Activated CD4-positive, alpha-beta T cell treated with anti-CD3 and anti-CD28 coated beads, Interleukin-2, amount 50 U/mL, for 48 hours (primary cell): Measurements from ENCODE around the gene SHPK.

Experiments
- DNase-seq, 2 experiments: peaks; one replicate each; pipeline ENCODE4 v3.0.0-alpha.2; 2020

SHPK gene, protein sequence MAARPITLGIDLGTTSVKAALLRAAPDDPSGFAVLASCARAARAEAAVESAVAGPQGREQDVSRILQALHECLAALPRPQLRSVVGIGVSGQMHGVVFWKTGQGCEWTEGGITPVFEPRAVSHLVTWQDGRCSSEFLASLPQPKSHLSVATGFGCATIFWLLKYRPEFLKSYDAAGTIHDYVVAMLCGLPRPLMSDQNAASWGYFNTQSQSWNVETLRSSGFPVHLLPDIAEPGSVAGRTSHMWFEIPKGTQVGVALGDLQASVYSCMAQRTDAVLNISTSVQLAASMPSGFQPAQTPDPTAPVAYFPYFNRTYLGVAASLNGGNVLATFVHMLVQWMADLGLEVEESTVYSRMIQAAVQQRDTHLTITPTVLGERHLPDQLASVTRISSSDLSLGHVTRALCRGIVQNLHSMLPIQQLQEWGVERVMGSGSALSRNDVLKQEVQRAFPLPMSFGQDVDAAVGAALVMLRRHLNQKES

DNA sequence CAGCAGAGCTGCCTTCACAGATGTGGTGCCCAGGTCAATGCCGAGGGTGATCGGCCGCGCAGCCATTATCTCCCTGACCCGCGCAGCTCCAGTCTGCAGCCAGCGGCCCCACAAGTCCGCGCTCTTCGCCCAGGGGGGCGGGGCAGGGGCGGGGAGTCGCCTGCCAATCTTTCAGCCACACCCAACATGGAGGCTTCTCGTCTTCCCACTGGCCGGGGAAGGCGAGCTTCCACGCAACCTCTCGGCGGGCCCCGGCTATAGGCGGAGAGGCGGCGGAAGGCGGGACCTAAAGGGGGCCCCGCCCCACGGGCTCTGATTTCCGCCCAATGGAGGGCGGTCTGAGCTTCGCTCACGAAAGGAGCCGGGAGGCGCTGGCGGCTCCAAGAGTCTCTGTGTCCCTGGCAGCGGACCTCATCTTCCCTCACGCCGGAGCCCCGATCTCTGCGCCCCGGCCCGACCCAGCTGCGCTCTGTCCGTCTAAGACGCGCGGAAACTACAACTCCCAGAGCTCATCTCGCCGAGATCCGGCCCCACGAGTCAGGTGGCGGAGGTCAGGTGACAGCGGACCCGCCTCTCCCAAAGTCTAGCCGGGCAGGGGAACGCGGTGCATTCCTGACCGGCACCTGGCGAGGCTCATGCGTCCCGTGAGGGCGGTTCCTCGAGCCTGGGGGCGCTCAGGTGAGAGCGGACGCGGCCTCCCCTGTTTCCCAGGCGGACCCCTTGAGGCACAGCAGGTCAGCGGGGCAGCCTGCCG lies at the start of gene SHPK, which contains the start of gene CTNS:
Gene SHPK (minus strand): TSS at position 97 of the 754 bp plus-strand sequence. CDS start 31 bp downstream, at position 66.
Gene CTNS (plus strand): TSS at position 607 of the 754 bp plus-strand sequence. CDS start 3,447 bp downstream, outside the sequence.
- peak; percentile 94 to 96 for DNase-seq

DNA sequence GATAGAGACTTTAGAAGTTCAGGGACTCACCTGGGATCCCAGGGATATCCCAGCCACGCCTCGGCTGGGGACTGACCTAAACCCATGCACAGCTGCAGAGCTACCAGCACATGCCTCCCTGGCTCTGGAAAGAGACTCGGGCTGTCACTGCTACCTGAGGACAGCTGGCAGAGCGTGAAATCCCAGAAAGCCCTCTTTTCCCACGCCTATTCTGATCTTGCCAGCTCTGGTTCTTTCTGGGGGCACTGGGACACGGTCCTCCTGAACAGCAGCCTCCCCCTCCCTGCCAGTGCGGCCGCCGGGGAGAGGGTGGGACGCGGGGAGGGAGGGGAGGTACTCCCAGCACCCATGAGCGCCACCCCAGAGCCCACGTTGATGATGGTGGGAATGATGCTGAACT lies 49.1 kb upstream of the SHPK start:
- DNase-seq = no peak

DNA sequence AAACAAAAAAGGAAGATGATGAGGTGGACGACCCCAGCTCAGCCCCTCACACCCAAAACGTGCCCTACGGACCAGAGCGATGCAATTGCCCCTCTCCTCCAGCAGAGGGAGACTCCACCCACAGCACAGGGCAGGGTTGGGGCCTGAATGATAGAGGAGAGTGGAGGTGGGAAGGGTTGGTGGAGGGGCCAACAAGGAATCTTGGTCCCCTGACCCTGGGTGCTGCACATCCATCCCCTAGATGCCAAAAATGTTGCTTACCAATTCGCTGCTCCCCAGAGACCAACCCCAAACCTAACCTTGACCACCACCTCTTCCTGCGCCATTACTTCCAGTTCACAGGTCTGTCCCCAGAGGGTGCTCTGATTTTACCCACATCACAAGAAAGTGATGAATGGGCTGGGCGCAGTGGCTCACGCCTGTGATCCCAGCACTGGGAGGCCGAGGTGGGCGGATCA lies 47.0 kb upstream of the SHPK start:
- peak; percentile 61 to 69 for DNase-seq

DNA sequence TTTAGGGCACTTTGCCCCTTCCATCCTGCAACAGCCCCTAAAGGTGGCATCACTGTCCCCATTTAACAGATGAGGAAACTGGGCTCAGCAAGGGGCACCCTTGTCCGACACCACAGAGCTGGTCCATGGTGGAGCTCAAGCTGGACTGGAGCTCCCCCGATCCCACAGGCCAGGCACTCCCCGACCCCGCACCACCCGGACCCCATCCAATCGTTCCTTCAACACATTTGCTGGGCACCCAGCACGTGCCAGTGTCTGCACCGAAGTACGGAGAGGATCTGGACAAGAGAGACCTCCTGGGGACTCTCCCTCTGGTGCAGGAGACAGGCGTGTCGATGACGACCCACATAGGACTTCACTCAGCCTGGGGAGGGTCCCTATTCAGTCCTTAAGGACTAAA lies 46.0 kb upstream of the SHPK start:
- no peak for DNase-seq

DNA sequence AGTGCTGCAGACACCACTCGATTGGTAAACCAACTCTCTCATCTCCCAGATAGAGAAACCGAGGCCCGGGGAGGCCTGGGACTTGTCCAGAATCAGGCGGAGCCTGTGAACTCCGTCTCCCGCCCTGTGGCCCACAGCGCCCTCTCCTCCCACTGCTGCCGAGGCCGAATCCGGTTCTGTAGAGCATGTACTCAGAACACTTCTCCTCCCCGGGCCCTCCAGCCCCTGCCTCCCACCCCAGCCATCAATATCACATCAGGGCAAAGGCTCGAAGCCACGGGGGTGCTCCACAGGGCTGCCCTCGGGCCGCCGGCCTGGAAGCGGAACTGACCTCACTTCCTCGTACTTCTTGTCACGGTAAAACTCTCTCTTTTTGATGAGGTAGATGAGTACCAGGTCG lies 45.5 kb upstream of the SHPK start:
- no peak for DNase-seq

DNA sequence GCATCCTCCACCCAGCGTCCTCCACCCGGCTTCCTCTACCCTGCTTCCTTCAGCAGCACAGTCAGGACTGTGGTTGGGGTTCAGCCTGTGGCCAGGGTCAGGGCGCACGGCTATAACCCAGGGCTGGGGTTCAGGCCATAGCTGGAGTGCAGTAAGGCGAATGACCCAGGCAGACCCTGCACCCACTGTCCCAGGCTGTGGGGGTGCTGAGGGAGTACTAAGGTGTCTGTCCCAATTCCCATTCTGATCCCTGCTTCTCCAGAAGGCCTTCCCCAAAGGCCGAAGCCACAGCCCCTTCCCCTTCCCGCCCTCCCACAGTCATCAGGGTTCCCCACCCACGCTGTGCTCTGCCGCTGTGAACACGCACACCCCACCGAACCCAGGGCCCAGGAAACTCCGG lies 45.0 kb upstream of the SHPK start:
- DNase-seq = no peak

DNA sequence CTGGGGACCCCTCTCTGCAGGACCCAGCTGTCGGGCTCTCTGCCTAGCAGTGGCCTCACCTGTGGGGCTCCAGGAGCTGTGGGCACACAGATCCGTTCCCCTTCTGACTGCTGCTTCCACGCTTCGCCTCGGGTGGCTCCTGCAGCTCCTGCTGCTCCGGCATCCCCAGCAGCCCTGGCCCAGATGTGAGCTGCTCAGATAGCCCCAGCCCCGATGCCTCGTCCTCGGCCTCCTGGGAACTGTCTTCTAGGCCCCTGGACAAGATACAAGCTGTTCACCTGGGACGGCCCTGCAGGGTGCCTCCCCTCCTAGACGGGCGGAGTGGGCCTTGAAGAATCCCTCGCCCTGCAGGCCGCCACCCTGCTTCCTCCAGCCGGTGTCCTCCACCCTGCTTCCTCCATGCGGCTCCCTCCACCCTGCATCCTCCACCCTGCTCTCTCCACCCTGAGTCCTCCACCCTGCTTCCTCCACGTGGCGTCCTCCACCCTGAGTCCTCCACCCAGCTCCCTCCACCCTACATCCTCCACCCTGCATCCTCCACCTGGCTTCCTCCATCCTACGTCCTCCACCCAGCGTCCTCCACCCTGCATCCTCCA lies 43.6 kb upstream of the SHPK start:
- DNase-seq = no peak

DNA sequence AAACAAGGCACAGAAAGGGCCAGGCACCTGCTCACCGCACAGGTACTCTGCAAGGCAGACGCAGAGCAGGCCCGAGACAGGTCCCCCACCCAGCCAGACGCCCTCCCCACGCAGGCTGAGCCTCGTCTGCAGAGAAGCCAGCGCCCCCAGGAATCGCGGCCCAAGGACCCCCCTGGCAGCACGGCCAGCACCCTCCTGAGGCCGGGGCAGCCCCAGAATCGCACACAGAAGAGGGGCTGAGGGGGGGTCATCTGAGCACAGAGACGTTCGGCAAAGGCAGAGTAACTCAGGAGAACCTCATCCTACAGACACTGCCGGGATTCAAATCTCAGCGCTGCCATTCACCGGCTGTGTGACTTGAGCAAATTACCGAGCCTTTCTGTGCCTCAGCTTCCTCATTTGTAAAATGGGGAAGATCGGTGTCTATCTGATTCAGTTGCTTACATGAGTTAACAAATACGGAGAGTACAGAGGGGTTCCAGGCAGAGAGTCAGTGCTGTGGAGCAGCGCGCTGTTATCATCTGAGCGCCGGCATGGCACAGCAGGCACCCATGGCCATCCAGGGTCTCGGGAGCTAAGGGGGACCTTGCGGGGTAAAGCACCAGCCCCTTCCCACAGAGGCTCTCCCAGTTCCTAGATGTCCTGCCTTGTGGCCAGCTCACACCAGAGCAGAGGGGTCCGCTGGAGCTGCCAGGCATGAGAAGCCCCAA lies 42.9 kb upstream of the SHPK start:
- DNase-seq = no peak

DNA sequence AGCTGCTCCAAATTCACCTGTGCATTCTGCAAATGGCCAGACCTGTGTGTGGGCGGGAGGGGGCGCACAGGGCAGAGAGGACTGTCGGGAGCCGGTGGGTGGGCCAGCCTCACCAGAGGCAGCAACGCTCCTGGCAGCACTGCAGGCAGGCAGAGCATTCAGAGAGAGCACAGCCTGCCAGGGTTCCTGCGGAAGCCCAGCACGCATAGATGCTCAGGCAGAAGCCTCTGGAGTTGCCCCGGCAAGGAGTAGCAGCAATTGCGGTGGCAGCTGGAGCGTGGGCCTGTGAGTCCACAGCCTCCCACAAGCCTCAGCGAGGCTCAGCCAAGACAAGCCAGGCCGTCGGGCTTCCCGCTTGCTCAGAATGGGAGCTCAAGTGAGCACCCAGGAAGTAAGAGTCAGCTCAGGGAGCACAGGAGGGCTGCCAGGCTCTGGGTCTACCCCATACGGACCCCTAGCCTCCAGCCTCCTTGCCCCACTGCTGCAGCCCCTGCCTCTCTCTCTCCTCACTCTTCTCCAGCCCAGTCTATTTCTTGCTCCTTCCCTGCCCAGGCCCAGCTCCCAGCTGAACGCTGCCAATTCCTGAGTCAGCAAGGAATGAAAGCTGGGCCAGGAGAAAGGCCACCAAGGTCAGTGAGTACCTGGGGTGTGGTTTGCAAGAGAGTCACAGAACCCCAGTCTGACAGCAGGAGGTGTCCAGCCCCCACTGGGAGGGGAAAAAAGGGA lies 42.2 kb upstream of the SHPK start:
- DNase-seq = no peak

DNA sequence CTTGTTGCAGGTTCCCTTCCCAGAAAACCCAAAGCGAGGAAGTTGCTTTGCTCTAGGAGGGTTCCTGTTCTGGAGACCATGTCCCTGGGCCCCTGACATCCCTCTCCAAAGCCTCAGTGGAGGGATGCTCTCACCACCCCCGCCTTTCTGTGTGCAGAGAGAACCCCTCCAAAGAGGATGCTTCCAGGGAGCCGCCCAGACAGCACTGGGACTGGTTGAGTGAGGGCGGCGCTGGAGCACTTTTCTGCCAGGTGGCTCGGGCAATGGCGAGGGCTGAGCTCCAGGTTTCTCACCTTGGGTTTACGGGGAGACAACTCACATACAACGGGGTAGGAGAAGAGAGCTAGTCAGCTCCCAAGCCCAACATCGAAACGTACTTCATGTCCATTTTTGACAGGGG lies 39.8 kb upstream of the SHPK start:
- no peak for DNase-seq

DNA sequence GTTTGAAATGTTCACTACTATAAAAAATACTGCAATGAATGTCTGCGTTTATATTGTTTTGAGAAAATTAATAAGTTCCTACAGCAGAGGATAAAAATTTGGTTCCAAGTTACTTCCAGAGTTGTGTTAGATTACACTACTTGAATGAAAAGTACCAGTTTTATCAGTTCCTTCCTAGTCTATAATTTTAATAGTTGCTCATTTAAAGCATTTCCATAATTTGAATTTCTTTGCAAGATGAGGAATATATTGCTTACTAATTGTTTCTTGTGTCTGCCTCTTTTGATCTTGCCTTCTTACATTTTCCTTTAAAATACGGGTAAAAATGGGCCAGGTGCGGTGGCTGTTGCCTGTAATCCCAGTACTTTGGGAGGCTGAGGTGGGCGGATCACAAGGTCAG lies 36.5 kb upstream of the SHPK start:
- DNase-seq = no peak

DNA sequence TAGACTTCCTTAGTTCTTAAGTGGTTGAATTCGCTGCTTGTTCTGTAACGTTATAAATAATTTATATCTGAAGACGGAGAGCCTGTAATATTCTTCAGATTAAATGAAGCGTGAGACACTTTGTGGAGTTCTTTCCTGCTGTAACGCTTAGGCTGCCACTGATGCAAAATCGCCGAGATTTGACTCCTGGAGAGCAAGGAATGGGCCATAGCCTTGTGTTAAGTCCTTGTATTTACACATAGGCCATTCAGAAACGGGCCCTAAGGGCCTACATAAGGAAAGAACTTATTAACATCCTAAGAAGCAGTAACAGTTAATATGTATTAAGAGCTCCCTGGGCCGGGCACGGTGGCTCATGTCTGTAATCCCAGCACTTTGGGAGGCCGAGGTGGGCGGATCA lies 33.5 kb upstream of the SHPK start:
- DNase-seq = no peak

DNA sequence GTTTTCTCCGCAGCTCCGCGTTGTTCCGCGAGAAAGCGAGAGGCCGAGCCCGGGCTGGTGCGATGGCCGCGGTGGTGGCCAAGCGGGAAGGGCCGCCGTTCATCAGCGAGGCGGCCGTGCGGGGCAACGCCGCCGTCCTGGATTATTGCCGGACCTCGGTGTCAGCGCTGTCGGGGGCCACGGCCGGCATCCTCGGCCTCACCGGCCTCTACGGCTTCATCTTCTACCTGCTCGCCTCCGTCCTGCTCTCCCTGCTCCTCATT lies 33.0 kb upstream of the SHPK start:
- DNase-seq = no peak

DNA sequence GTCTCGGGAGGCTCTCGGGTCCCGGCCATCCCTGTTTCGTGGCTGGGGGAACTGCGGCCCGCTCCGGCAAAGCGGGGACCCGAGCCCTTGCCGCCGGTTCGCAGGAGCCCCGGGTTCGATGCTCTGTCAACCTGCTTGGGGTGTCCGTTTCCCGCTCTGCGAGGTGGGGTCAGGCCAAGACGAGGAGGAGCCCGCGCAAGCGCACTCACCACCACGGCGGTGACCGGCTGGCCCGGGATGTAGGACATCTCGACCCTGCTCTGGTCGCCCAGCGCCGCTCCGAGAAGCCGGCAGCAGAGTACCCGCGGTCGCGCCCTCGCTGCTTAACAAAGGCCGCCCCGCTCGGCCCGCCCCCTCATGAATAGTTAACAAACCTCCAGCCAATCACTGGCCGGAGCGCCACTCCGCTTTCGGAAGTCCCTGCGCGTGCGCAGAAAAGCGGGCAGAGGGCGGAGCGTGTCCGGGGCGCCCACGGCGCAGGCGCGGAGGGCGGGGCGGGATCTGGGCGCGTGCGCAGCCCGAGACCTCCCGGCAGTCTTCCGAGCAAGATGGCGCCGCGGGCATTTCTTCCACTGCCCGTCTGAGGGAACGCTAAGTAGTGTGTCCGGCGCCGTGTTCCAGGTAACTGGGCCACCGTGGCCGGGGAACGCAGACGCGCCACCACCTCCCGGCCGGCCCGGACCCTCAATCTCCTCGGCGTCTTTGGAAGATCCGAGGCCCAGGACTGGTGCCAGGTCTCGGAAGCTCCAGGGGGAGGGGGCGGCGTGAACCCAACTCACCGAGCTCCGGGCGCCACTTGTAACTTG lies 32.4 kb upstream of the SHPK start, which contains the start of the genes EMC6 and TAX1BP3:
Gene EMC6 (plus strand): TSS at position 534 of the 806 bp plus-strand sequence. CDS start 335 bp downstream, outside the sequence.
Gene TAX1BP3 (minus strand): TSS at position 300 of the 806 bp plus-strand sequence. CDS start 52 bp downstream, at position 248.
- peak; percentile 98 for DNase-seq

DNA sequence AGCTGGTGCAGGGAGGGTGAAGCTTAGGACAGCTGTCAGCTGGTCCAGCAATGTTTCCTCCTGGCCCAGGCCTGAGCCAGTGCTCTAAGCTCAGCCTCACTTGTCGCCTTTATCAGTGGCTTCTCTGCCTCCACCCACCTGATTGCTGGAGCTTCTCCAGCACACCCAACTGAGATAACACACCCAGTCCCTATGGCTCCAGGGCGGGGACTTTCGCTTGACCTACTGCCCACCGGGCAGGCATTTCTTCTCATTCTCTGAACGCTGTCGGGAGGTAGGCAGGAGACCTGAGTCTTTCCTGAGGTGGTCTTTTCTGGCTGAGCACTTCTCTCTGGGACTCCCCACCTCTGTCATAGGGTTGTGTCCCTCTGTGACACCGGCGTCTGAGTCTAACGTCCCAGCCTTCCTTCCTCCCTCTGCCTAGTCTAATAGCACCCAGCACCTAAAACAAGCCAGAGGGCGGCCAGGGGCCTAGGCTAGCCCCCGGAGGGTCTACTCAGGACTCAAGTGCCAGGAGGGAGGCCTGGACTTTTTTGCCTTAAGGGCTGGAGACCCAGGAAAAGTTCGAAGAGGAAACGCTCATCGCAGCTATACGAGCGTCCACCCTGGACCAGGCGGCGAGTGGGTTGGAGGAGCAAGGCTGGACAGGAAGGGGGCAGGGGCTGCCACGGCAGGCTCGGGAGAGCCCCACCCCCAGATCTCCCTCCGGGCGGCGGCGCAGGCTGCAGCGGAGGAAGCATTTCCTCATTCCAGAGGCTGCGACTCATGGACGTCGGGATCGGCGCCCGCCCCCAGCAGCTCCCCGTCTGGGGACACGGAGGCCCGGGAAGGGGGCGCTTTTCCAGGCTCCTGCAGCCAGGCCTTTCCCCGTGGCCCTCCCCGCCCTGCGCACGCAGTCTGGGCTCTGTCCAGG lies 31.6 kb upstream of the SHPK start:
- DNase-seq = no peak

DNA sequence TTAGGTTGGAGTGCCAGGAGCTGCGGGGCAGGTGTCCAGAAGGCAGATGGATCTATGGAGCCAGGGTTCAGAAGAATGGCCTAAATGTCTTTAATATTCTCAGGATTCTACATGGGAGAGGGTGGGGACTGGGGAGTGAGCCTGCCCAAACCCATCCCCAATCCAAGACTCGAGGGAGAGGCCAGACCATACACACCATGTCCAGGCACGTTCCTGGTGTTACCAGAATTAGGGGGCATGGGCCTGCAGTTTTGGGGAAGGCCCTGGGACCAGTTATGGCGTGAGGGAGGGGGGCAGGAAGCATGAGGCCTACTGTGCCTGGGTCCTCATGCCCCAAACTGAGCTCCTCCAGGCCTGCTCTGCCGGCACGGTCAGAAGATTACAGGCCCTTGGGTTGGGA lies 30.5 kb upstream of the SHPK start:
- DNase-seq = no peak

DNA sequence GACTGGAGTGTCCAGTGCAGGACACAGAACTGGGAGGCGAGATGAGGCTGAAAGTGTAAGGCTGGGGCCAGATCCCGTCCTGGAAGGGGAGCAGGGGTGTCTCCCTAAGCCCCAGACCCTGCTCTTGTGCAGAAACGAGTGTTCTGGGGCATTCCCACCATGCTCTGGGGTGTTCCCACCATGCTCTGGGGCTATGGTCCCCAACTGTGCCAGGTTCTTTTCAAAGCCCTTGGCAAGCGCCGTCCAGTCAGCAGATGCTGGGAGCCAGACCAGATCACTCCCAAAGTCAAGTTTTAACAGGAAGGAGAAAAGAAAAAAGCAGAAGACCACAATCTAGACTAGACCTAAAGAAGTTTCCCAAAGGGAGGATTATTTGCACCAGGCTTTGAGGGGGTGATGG lies 29.8 kb upstream of the SHPK start:
- no peak for DNase-seq

DNA sequence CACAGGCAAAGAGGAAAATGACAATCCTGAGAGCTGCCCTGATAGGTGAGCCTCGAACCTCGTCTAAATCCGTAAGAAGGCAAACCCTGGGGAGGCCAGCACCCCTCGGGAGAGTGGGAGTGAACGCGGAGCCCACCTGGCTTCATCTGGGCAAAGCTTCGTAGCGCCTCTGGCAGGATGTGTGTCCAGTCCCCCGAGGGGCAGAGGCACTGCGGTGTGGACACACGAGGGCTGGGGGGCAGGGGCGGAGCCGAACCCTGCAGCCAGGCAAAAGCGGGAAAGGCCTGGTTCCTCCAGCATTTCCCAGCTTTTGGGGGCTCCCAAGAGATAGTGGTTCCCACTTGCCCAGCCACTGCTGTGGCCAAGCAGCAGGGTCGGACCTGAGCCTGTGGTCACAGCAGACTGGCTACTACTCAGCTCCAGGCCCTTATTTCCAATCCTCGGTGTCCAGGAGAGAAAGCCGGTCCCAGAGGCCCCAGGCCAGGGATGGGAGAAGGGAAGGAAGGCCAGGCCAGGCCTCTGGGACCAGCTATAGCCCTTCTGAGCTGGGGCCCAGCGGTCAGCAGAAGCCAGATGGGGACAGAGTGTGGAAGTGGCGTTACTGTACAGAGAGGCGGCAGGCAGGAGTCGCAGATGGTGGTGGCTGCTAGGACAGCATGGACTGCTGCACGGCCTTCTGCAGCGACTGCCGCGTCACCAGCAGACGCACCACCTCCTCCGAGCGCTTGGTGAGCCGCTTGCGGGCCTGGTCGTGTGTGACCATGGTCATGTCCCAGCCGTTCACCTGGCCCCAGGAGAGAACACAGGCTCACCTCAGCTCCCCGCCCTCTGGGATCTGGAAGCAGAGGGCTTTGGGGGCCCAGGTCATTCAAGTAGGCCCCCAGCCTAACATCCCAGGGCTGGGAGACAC lies 27.3 kb upstream of the SHPK start:
- no peak for DNase-seq

DNA sequence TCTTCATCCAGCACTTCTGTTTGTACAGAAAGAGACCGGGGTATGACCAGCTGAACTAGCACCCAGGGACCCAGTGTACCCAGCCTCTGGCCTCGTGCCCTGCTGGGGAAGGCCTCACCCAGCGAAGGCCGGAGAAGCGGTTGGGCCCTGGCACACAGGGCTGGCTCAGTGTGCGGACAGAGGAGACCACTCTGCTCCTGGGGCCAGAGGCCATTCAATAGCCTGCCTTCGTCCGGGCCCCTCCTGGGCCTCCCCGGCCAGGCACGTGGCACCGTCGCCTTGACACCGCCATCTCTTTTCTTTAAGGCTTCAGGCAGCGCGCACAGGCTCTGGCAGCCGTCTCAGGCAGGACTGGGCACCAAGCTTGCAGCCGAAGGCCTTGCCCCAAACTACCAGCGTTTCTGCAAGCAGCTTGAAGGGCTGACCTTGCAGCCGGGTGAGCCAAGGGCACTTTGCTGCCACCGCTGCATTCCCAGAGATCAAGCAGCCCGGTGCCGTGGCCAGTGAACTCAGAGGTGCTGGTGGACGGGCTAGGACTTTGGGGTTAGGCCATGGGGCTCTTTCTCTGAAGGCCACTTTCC lies 24.4 kb upstream of the SHPK start:
- DNase-seq = no peak
